Neural cell (in vitro differentiated cells): Measurements from ENCODE around the gene FAM124B.

Source experiments
- CTCF ChIP-seq: fragments of 450-650 bp; IDR thresholded peaks from 2 replicates; pipeline ENCODE4 v1.5.1; 2014; ENCODE audit warnings: antibody characterized with exemption, mild to moderate bottlenecking, moderate library complexity; ENCODE audit not compliant: poor library complexity, severe bottlenecking
- EP300 ChIP-seq: fragments of 450-650 bp; conservative IDR thresholded peaks from 2 replicates; pipeline ENCODE4 v1.6.1; 2014; ENCODE audit warnings: antibody characterized with exemption, mild to moderate bottlenecking, moderate library complexity; ENCODE audit not compliant: poor library complexity, severe bottlenecking
- EZH2 ChIP-seq: fragments of 200-600, 300-800 bp; shearing (Covaris generic), sonication (generic); IDR thresholded peaks from 2 replicates; pipeline ENCODE4 v1.6.1; 2014; ENCODE audit warnings: antibody characterized with exemption, low read length, borderline replicate concordance, mild to moderate bottlenecking; ENCODE audit not compliant: insufficient read depth, poor library complexity, severe bottlenecking
- MXI1 ChIP-seq: fragments of 450-650 bp; conservative IDR thresholded peaks from 2 replicates; pipeline ENCODE4 v1.6.1; 2014; ENCODE audit warnings: antibody characterized with exemption, mild to moderate bottlenecking; ENCODE audit not compliant: poor library complexity, severe bottlenecking
- POLR2AphosphoS5 ChIP-seq: IDR thresholded peaks from 2 replicates; pipeline ENCODE4 v1.6.1; 2012
- RAD21 ChIP-seq: fragments of 450-650 bp; conservative IDR thresholded peaks from 2 replicates; pipeline ENCODE4 v1.6.1; 2014; ENCODE audit warnings: antibody characterized with exemption, mild to moderate bottlenecking, moderate library complexity
- SMC3 ChIP-seq: fragments of 450-650 bp; conservative IDR thresholded peaks from 2 replicates; pipeline ENCODE4 v1.6.1; 2014; ENCODE audit warnings: antibody characterized with exemption, mild to moderate bottlenecking, moderate library complexity; ENCODE audit not compliant: poor library complexity
- TAF1 ChIP-seq: IDR thresholded peaks from 2 replicates; pipeline ENCODE4 v1.6.1; 2012; ENCODE audit warnings: low read depth
- TF ChIP-seq, protein P1 (sequence below): IDR thresholded peaks from 2 replicates; pipeline ENCODE4 v1.6.1; 2012; ENCODE audit warnings: borderline replicate concordance

DNA sequence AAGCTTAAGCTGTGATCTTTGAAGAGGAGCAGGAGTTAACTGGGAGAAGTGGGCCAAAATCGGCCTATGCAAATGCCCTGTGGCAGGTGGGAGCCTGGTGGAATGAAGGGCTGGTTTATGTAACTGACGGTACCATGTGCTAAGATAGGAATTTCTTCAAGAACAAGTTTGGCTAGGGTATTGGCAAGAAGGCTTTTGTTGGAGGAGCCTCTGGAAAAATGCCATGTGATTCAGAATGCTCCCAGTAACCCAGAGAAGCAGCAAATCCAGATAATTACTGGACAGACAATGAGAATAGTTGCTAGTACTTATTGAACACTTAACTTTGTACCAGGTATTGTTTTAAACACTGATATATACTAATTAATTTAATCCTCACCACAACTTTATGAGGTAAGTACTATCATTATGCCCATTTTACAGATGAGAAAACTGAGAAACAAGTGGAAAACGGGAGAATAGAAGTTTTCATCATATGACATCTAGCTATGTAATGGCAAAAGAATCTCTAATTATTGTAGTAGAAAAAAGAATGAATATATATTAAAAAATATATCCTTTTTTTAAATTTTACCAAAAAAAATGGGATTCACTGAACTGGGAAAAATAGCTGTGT is 9.1 kb upstream of the FAM124B start:
- TF ChIP-seq CTCF (no peak), EZH2 (no peak), POLR2AphosphoS5 (no peak), RAD21 (no peak), TAF1 (no peak), SMC3 (no peak), MXI1 (no peak), EP300 (no peak)
- TF ChIP-seq, protein P1, sequence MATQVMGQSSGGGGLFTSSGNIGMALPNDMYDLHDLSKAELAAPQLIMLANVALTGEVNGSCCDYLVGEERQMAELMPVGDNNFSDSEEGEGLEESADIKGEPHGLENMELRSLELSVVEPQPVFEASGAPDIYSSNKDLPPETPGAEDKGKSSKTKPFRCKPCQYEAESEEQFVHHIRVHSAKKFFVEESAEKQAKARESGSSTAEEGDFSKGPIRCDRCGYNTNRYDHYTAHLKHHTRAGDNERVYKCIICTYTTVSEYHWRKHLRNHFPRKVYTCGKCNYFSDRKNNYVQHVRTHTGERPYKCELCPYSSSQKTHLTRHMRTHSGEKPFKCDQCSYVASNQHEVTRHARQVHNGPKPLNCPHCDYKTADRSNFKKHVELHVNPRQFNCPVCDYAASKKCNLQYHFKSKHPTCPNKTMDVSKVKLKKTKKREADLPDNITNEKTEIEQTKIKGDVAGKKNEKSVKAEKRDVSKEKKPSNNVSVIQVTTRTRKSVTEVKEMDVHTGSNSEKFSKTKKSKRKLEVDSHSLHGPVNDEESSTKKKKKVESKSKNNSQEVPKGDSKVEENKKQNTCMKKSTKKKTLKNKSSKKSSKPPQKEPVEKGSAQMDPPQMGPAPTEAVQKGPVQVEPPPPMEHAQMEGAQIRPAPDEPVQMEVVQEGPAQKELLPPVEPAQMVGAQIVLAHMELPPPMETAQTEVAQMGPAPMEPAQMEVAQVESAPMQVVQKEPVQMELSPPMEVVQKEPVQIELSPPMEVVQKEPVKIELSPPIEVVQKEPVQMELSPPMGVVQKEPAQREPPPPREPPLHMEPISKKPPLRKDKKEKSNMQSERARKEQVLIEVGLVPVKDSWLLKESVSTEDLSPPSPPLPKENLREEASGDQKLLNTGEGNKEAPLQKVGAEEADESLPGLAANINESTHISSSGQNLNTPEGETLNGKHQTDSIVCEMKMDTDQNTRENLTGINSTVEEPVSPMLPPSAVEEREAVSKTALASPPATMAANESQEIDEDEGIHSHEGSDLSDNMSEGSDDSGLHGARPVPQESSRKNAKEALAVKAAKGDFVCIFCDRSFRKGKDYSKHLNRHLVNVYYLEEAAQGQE, result no peak
